Natural killer cell (primary cell): ENCODE results near the gene KRTAP2-2. TPM values are rescaled to one million over a fixed set of nuclear protein-coding genes. Genes with fewer than 3 reads are reported as not detected.
"Not testable (repeated sequence)": the region's sequence is repeated elsewhere in the genome, so short reads cannot be mapped to it uniquely, and the experiment has no call there.

Experiments
- ATAC-seq, 3 donors: fragments of 150-1000 bp in 2 of 3; fragments of 200-7000 bp in 1 of 3; cut with Tn5 transposase; 1 replicate in 1 of 3; 2 replicates in 2 of 3; pipeline ENCODE4 v1.10.0; 2021; ENCODE audit warnings: mild to moderate bottlenecking in 2 of 3, moderate library complexity in 2 of 3
- DNase-seq, 2 donors: peaks; one replicate each; pipeline versions ENCODE4 v3.0.0 to v3.0.0-alpha.2; 2013 to 2021; ENCODE audit warnings: mixed read lengths in 1 of 2
- H3K27ac ChIP-seq: one replicate; pipeline ENCODE4 v1.5.1; 2013; ENCODE audit warnings: mild to moderate bottlenecking, low read length
- H3K27me3 ChIP-seq: one replicate; pipeline ENCODE4 v1.6.1; 2013; ENCODE audit warnings: low read length; ENCODE audit not compliant: control insufficient read depth, insufficient read depth
- H3K36me3 ChIP-seq: one replicate; pipeline ENCODE4 v1.6.1; 2013; ENCODE audit warnings: low read length; ENCODE audit not compliant: control insufficient read depth, insufficient read depth
- H3K4me1 ChIP-seq: one replicate; pipeline ENCODE4 v1.6.1; 2013; ENCODE audit warnings: low read length; ENCODE audit not compliant: control insufficient read depth, insufficient read depth
- H3K4me3 ChIP-seq: one replicate; pipeline ENCODE4 v1.5.1; 2013; ENCODE audit warnings: low read length
- H3K9me3 ChIP-seq: one replicate; pipeline ENCODE4 v1.6.1; 2013; ENCODE audit warnings: low read length; ENCODE audit not compliant: control insufficient read depth, insufficient read depth
- H3K27ac Mint-ChIP-seq, 2 donors: one replicate each; pipeline ENCODE4 v1.8.0; 2022; ENCODE audit warnings: mild to moderate bottlenecking in 2 of 2, mixed read lengths in 2 of 2, moderate library complexity in 1 of 2
- H3K27me3 Mint-ChIP-seq, 2 donors: one replicate each; pipeline ENCODE4 v1.8.0; 2022; ENCODE audit warnings: low read depth in 2 of 2, mixed read lengths in 2 of 2
- H3K36me3 Mint-ChIP-seq: one replicate; pipeline ENCODE4 v1.8.0; 2022; ENCODE audit warnings: mixed read lengths
- H3K4me1 Mint-ChIP-seq, 2 donors: one replicate each; pipeline ENCODE4 v1.8.0; 2022; ENCODE audit warnings: mixed read lengths in 2 of 2
- H3K4me3 Mint-ChIP-seq: one replicate; pipeline ENCODE4 v1.8.0; 2022; ENCODE audit warnings: mild to moderate bottlenecking, moderate library complexity, mixed read lengths
- H3K9me3 Mint-ChIP-seq, 2 donors: one replicate each; pipeline ENCODE4 v1.8.0; 2022; ENCODE audit warnings: mixed read lengths in 2 of 2
- WGBS: methylation state at CpG from one replicate; pipeline ENCODE4 v1.1.7; 2013; ENCODE audit warnings: missing lambda C conversion rate; ENCODE audit not compliant: insufficient coverage; 5-methylcytosine and 5-hydroxymethylcytosine counted together
- intact Hi-C: fragments of 100-400 bp; cut with micrococcal nuclease; formaldehyde crosslinking; loops from one replicate; pipeline ENCODE4 v1.14.2; 2022
- total RNA-seq, 4 donors: library from RNA; stranded (reverse); fragments of 120-200 nt in 1 of 4; gene quantifications; one replicate each; pipeline versions ENCODE4 v1.2.3 to v1.2.4, GENCODE V29; 2013 to 2022
- TF ChIP-seq, protein P1 (sequence below): fragments of 200-600 bp; IDR thresholded peaks from one replicate; pipeline ENCODE4 v1.8.0; 2022; ENCODE audit warnings: antibody characterized with exemption

KRTAP2-2 gene
- total RNA-seq, 3 donors from 2014 or later (not counting 1 experiment from before 2014, with no cell fraction given), result not detected

DNA sequence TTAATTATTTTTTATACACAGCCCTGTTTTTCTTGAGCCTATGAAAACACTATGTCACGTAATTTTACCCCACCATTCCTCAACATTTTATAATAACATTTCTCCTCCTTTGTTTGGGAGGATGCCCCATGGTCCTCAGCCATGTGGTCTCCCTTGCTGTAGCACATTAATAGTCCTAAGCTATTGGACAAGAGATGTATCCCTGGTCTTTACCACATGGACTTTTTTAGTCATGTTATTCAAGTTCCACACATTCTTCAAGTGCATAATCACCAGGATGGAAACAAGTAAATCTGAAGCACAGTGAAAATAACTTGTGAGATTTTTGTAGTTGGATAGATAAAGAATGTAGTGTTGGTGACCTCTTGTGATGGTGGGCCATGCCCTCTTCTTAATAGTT is 6.9 kb upstream of the KRTAP2-2 start:
- Mint-ChIP-seq H3K27me3 (peaks cover 14 to 38% of the 10 kb centered on the region in 2 donors), H3K9me3 (peaks cover 2 to 3% of the 10 kb centered on the region in 2 donors), H3K4me1 (no peaks in the 10 kb centered on the region), H3K27ac (no peak overlapping the region), H3K36me3 (no peaks in the 10 kb centered on the region), H3K4me3 (no peak overlapping the region)
- intact Hi-C loops, result no loop called here
- no peaks in the 10 kb centered on the region for H3K9me3 ChIP-seq
- DNase-seq, result no peak
- no peak for ATAC-seq
- H3K4me1 ChIP-seq, result no peaks in the 10 kb centered on the region
- TF ChIP-seq, protein P1, sequence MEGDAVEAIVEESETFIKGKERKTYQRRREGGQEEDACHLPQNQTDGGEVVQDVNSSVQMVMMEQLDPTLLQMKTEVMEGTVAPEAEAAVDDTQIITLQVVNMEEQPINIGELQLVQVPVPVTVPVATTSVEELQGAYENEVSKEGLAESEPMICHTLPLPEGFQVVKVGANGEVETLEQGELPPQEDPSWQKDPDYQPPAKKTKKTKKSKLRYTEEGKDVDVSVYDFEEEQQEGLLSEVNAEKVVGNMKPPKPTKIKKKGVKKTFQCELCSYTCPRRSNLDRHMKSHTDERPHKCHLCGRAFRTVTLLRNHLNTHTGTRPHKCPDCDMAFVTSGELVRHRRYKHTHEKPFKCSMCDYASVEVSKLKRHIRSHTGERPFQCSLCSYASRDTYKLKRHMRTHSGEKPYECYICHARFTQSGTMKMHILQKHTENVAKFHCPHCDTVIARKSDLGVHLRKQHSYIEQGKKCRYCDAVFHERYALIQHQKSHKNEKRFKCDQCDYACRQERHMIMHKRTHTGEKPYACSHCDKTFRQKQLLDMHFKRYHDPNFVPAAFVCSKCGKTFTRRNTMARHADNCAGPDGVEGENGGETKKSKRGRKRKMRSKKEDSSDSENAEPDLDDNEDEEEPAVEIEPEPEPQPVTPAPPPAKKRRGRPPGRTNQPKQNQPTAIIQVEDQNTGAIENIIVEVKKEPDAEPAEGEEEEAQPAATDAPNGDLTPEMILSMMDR, result no peak
- H3K36me3 ChIP-seq, result no peaks in the 10 kb centered on the region
- H3K27me3 ChIP-seq, result no peaks in the 10 kb centered on the region
- H3K4me3 ChIP-seq, result no peak overlapping the region
- 100% methylated on average over 1 of the region's 1 CpG for WGBS
- no peak overlapping the region for H3K27ac ChIP-seq

DNA sequence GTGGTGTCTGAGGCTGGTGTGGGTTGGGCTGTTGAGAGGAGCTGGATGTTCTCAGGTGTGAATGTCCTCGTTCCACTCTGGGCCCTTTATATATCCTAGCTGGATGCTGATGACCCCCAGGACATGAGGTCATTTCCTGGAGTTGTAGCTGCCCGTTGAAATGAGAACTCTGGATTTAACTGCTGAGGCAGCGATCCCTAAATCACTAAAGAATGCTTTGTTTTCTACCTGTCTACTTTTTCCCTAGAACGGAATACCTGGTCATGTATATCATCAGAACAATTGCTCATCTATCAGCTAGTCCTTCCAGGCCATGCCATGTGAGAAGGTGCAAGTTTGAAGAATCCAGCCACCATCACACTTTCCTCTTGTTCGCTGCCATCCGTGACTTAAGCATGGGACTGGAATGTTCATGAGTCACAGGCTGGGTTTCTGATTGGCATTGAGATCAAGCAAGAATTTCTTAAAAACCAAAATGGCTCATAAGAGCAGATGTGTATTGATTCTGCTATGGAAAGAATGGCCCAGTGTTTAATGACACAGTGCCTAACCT is 5.1 kb upstream of the KRTAP2-2 start, which contains the start of gene KRTAP2-3:
TSS of gene KRTAP2-3 (minus strand) at position 63 of the 553 bp plus-strand sequence. CDS start 64 bp downstream, outside the sequence.
- peaks cover 2 to 3% of the 10 kb centered on the region in 2 donors for H3K9me3 Mint-ChIP-seq
- H3K9me3 ChIP-seq, result no peaks in the 10 kb centered on the region
- ATAC-seq, result no peak

DNA sequence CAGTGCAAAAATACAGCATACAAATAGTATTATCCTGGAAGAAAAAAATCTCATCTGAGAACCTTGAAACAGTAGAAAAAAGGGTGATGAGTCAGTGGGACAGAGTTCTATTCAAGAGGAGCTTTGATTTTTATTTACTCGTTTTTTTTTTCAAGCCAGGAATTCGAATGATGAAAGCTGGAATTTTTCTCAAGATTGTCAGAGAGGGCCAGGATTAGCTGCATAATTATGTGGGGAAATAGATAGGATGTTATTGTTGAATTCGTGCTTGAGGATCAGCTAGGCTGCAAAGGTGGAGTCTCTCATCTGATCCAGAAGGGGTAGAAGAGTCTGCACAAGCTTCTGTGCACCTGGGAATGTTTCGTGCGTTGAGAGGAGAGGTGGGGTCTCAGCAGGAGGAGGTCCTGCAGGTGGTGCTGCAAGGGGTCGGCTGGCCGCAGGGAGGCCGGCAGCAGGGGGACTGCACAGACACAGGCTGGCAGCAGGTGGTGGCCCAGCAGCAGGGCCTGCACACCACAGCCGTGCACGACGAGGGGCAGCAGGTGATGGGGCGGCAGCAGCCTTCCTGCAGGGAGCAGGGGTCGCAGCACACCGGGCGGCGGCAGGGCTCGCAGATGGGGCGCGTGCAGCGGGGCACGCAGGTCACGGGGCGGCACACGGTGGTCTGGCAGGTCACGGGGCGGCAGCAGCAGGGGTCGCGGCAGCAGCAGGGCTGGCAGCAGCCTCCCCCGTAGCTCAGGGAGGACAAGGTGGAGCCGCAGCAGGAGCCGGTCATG is 4.4 kb upstream of the KRTAP2-2 start:
- DNase-seq, H3K4me1 ChIP-seq, H3K36me3 Mint-ChIP-seq, H3K4me1 Mint-ChIP-seq, H3K36me3 ChIP-seq, H3K9me3 Mint-ChIP-seq, H3K27me3 ChIP-seq, H3K4me3 ChIP-seq, intact Hi-C loops, H3K27ac Mint-ChIP-seq, H3K9me3 ChIP-seq, ATAC-seq, H3K4me3 Mint-ChIP-seq, H3K27ac ChIP-seq: not testable (repeated sequence)
- 59% methylated on average over 11 of the region's 31 CpGs for WGBS
- peaks cover 14 to 46% of the 10 kb centered on the region in 2 donors for H3K27me3 Mint-ChIP-seq

More for the DNA sequence above, 5.1 kb upstream of the KRTAP2-2 start, which contains the start of gene KRTAP2-3:
- H3K36me3 Mint-ChIP-seq, result no peaks in the 10 kb centered on the region
- 75% methylated on average over 6 of the region's 6 CpGs for WGBS
- H3K4me1 ChIP-seq, result no peaks in the 10 kb centered on the region
- H3K27ac ChIP-seq, result no peak within 1 kb of the TSS
- H3K4me3 Mint-ChIP-seq, result no peak within 1 kb of the TSS
- no peak within 1 kb of the TSS for H3K27ac Mint-ChIP-seq
- TF ChIP-seq, protein P1, result no peak
- no peak for DNase-seq
- no peaks in the 10 kb centered on the region for H3K4me1 Mint-ChIP-seq
- no peaks in the 10 kb centered on the region for H3K27me3 ChIP-seq
- no peak within 1 kb of the TSS for H3K4me3 ChIP-seq
- H3K36me3 ChIP-seq, result no peaks in the 10 kb centered on the region
- H3K27me3 Mint-ChIP-seq, result peaks cover 14 to 44% of the 10 kb centered on the region in 2 donors
- intact Hi-C loops, result no loop called here

DNA sequence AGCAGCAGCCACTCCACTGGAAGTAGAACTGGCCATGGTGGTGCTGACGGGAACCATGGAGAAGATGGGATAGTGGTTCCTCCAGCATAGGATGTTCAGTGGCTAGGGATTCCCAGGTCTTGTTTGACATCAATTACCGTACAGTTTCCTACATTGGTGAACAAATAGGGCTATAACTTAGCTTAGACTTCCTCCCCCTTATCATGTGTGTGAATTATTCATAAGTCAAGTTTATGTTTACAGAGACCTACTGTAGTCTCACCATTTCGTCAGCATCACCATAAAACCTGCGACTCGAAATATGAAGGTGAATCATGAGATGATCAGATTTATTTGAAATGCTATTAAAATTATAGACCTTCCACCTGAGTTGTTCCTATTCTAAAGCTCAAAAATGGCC is 3.7 kb upstream of the KRTAP2-2 start:
- Histone ChIP-seq H3K9me3 (no peaks in the 10 kb centered on the region), H3K4me1 (no peaks in the 10 kb centered on the region), H3K27ac (no peak overlapping the region), H3K4me3 (no peak overlapping the region), H3K36me3 (no peaks in the 10 kb centered on the region), H3K27me3 (no peaks in the 10 kb centered on the region)
- H3K4me3 Mint-ChIP-seq, result no peak overlapping the region
- 100% methylated on average over 1 of the region's 5 CpGs for WGBS
- intact Hi-C loops, result no loop called here
- no peaks in the 10 kb centered on the region for H3K4me1 Mint-ChIP-seq
- H3K27me3 Mint-ChIP-seq, result peaks cover 14 to 53% of the 10 kb centered on the region in 2 donors
- ATAC-seq (no peak), DNase-seq (no peak)
- no peak overlapping the region for H3K27ac Mint-ChIP-seq
- H3K36me3 Mint-ChIP-seq, result no peaks in the 10 kb centered on the region
- TF ChIP-seq, protein P1, result no peak
- peaks cover 2 to 3% of the 10 kb centered on the region in 2 donors for H3K9me3 Mint-ChIP-seq
